HG02981 (cell line): ENCODE measurements around the gene PRLR.
"Not testable (repeated sequence)": the region's sequence is repeated elsewhere in the genome, so short reads cannot be mapped to it uniquely, and the experiment has no call there.

Source experiments
- ATAC-seq: cut with Tn5 transposase; IDR thresholded peaks from one replicate; pipeline ENCODE4 v1.9.1; 2021; ENCODE audit warnings: mild to moderate bottlenecking, moderate library complexity; ENCODE audit not compliant: unreplicated experiment

Gene PRLR

DNA sequence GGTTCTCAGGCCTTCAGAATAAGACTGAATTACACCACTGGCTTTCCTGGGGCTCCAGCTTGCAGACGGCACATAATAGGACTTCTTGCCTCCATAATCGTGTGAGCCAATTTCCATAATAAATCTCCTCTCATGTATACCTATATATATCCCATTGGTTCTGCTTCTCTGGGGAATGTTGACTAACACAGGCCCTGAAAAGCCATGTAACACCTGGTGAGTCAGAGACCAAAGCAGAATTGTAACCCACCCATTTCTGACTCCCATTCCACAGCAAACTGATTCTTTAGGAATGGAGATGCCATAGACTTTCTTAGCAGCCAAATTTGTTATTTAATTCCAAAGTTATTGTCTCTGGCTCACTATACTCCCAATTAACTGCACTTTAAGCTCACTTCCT, 97.1 kb downstream of the PRLR start:
- ATAC-seq, result no peak

DNA sequence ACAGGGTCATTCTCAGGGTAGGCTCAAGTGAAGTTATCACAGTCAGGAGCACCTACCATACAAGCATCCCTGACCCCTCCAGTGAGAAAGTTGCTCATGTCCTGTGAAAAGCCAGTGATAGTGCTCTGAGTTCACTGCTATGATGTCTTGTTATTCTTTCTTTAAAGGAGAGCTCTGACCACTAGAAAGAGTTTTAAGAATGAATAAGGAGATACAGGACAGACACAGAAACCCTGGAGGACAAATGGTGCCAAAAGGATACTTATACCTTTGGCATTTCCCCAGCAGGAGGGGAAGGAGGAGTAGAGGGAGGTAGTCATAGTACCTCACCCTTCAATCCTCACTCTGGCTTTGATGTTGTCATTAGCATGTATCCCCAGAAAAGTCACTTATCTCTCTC, 98.6 kb downstream of the PRLR start:
- no peak for ATAC-seq

DNA sequence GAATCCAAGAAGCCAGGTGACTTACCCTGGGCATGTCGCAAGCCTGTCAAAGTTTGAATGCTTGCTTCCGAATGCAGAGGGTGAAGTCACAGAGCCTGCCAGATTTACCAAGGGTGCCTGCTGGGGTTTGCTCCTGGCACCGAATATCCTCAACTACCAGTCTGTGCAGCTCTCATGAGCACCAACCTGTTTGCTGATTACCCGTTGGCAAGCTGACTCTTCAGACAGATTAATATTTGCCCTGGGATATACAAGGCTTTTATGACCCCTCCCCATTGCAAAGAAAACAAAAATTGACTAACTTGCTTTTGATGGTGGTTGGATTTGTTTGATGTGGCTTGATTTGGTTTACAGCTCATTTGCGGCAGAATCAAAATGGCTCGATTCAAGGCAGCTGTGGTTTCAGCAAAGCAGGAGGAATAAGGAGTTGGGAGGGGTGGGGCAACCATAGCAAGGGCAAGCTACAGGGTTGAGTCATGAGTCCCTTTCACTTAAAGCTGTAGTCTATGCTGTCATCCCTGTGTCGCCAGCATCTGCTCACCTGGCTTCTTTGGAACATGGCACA, 100.3 kb downstream of the PRLR start:
- ATAC-seq, result no peak

DNA sequence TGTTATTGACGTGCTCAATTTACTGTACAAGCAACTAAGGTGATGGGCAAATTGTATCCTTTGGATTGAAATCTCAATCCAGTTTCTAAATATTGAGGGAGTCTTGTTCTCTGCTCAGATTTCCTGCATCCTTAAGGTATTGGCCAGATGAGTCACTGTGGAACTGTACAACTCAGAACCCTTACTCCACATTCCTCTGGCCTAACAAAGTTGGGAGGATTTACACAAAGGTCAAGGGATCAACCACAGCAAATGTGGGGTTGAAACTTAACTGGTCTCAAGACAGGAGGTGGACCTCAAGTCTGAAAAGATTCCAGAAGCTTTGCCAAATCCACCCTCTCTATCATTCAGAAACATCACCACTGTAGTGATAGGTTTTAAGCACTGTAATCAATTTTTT, 101.0 kb downstream of the PRLR start:
- ATAC-seq, result no peak

DNA sequence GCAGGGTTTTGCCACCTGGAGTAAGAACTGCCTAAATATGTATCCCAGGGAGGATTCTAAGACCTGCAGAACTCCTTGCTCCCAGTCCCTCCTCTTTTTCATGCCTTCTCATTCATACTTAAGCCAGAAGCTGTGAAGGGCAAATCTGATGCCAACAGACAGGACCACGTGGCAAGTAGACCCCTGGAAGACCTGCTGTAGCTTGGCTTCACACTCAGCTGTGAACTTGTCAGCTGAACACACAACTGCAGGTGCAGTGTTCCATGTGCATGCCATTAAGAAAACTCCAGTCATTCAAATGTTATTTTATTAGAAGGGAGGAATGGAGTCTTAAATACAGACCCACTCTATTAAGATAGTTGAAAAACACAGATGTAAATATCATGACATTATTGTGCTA, 103.3 kb downstream of the PRLR start:
- ATAC-seq, result no peak

DNA sequence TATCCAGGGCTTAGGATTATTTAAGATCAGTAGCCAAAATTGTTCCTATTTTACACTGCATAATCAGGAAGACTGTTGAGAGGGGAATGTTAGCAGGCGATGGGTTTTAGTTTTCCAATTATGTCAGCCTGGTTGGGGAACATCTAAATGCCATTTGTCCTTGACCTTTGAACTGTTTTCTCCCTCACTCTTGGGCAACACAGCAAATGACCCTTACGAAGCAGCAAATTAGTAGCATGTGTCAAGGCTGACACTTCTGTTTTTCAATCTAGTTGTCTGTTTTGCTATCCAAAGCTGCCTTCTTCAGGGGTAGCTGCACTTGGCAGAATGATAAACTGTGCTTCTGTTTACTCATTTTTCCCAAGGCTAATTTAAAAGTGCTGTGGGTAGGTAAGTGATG, 104.5 kb downstream of the PRLR start:
- no peak for ATAC-seq

DNA sequence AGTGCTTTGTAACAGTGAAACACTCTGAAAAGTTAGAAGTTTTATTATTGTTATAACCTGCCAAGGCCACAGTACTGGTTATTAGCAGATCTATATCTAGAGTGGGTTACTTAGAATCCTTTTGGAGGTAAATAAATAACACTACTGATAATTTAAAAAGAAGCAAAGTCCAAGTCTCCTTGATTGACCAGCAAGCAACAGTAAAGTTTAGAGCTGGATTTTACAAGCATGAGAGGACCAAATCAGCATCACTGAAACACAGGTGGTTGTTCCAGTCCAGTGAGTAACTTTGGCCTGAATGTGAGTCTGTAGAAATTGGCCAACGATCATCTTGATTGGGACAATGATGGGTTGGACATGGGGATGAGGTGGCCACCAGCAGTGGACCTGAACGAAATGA, 105.4 kb downstream of the PRLR start:
- no peak for ATAC-seq

DNA sequence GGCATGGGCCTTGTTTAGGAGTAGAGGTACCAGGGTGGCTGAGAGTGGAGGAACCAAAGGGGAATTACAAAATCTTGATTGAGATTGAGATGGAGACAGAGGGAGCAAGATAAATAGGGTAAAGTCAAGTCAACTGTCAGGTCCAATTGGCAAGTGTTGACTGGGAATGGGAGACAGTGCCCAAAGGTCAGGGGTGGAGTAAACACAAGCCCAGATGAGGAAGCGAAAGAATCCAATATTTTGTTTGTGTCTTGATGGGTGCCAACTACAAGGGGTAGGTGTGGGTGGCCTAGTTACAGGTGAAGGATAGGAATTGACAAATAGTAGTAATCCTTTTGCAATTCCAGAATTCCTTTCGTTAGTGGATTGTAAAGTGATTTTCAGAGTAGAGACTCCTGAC, 107.5 kb downstream of the PRLR start:
- no peak for ATAC-seq

DNA sequence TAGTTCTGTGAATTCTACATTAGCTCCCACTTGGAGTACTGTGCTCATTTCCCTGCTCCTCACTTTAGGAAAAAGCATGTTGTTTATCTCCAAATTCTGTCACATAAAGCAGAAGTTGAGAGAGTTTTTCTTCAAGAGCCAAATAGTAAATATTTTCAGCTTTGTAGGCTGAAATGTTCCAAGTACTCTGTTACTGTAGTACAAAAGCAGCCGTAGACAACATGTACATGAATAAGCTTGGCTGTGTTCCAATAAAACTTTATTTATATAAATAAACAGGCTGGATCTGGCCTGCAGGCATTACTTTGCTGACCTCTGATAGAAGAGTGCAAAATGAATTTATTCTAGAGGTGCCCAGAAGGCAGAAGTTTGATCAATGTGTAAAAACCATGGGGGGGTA, 109.6 kb downstream of the PRLR start:
- ATAC-seq, result no peak

DNA sequence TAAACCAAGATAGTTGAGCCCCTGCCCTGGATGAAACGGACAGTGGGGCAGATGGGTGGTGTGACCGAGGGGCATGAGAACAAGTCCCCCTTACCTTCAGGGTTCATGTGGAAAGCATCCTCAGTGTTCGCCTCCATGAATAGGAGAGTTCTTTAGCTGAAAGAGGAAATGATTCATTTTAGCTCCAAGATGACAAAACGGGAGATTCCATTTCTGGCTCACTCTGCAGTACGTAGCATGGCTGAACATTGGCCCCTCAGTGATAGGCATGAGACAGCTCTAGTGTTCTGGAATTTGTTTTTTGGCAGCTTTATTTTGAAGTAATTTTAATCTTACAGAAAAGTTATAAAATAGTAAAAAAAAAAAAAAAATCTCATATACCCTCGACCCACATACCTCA, 112.3 kb downstream of the PRLR start:
- ATAC-seq, result no peak

DNA sequence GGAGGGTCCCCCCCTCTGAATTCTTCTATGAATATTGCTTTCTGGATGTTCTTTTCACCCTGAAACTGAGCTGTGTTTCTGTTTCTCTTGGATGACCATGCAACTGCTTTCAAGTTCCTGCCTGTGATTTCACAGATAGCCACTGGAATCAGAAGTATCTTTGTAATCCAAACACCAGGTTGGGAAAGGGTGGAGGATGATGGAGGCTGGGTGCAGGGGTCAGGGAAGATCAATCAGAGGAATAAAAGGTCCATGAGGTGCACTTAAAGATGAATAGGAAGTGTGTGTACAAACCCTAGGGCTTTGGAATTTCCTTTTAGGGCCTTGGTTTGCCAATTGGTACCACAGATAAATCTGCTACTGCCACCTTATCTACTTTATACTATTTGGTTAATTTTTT, 114.4 kb downstream of the PRLR start:
- ATAC-seq, result no peak

DNA sequence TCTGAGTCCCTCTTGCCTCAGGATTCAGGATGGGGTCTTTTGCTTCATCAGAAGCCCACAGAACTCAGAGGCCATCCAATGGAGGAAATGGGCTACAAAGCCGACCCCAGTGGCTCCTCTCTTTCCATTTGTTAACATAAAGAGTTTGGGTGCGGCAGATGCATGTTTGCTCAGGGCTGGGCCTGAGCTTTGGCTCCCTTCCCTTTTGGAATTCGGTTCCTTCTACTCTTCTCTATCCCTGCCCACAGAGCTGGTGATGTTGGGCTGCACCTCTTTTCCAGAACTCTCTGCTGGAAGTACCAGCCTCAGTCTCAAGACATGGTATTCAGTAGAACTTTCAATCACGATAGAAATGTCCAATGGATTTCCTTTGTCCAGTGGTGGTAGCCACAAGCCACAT, 115.6 kb downstream of the PRLR start:
- no peak for ATAC-seq

DNA sequence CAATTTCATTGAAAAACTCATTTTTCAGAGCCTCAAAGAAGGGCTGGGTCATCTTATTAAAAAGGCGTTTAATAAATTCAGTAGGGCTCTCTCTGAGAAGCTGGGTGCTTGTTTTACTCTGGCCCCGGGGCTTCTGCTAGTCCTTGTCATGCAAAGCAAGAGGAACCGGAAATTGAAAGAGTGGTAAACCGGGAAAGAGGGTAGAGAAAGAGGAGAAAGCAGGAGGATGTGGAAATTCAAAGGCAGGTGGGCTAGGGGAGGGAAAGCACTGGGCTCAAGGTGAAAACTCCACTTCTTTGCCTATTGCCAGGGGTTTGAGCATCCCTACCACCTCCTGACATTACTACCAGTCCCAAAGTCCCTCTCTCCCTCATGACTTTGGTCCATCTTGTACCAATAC, 118.0 kb downstream of the PRLR start:
- no peak for ATAC-seq

DNA sequence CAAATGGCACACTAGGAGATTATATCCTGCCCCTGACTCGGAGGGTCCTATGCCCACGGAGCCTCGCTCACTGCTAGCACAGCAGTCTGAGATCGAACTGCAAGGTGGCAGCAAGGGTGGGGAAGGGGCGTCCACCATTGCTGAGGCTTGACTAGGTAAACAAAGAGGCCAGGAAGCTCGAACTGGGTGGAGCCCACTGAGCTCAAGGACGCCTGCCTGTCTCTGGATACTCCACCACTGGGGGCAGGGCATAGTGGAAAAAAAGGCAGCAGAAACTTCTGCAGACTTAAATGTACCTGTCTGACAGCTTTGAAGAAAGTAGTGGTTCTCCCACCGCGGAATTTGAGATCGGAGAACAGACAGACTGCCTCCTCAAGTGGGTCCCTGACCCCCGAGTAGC, 125.7 kb downstream of the PRLR start:
- not testable (repeated sequence) for ATAC-seq

DNA sequence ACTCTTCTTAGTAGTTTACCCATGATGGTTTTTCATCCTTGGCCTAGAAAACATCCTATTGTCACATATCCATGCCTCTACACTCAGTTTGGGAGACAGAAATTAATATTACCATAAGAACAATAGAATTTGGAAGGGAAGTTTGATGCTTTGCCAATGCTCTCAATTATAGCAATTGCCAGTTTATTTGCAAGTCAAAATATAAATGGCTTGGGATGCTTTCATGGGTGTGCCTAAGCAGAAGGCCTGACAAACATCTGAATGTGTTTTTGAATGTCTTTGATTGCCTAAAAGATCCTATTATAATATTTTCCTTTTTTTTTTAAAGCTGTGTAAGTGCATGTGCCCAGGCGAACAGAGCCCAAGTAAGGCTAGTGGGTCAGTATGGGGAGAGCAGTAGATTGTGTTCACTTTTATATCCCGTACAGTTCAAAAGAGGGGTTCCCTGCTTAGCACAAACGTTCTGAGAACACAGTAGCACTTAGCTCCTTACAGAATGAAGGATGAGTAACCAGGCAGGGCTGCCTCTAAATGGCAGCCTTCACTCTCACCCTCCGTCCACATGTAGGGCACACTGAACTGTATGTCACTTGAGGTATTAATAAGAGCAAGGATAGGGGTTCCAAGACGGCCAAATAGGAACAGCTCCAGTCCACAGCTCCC, 126.5 kb downstream of the PRLR start:
- no peak for ATAC-seq

DNA sequence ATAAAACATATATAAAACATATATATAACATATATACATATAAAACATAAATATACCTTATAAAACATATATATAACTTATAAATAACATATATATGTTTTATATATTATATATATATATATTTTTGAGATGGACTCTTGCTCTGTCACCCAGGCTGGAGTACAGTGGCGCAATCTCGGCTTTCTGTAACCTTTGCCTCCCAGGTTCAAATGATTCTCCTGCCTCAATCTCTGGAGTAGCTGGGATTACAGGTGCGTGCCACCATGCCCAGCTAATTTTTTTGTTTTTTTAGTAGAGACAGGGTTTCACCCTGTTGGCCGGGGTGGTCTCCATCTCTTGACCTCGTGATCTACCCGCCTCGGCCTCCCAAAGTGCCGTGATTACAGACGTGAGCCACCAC, 128.6 kb downstream of the PRLR start:
- ATAC-seq, result not testable (repeated sequence)

DNA sequence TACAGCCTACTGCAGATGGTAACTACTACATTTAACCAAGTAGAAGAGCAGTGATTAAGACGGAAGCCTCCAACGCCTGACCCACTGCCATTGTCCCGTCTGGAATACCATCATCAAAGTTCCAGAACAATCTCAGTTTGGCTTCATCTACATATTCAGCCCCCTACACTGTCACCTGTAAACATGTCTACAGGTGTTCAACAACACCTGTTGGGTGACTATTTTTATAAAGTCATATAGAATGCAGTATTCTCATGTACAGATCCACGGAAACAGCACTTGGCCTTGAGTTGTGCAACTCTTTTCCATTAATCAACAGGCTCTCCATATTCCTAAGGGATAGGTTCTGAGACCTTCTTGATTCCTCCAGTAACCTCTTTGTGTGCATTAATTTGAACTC, 129.3 kb downstream of the PRLR start:
- ATAC-seq, result no peak

DNA sequence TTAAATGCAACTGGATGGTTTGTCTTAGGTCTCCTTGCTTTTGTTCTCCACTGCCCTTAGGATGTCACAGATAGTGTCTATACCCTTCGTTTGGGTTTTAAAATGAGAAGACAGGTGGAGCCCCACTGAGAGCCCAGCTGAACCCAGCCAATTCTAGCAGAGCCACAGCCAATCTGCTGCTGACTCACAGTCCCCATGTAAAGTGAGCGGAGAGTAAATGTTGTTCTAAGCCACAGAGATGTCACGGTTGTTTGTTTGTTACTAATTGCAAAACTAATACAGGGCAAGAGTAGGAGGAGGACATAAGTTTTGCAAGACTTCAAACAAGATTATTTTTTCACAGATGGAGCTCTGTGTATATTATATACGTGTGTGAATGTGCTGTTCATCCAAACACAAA, 132.1 kb downstream of the PRLR start:
- no peak for ATAC-seq

DNA sequence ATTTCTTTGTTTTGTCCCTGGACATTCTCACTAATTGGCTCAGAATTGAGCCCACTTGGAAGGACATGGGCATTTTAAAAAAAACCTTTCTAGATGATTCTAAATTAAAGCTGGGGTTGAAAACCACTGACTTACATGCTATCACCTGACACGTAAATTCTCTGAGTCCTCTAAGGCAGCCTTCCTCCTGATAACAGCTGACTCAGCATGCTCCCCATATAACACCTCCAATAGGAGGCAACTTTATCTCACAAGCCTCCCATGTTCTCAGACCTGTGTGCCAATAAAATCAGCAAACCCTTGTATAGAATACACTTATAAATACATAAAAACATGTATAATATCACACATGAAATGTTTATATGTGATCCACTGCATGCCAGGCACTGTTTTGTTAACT, 133.4 kb downstream of the PRLR start:
- no peak for ATAC-seq

DNA sequence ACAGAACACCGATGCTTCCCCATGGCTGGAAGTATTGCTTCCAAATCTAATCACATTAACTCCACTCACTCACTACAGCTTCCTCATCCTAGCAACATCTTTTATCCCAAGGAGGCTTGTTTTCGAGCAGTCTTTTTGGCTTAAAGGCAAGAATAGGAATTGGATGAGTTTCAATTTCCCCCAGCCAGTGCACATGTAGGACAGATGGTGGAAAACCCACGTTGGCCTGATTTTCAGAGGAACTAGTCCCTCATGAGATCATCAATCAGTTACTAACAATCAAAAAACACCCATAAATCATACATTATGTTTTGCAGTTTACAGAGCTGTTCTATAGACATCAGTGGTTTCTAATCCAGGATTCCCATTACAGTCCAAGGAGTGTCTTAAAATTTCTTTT, 134.1 kb downstream of the PRLR start:
- ATAC-seq, result no peak

DNA sequence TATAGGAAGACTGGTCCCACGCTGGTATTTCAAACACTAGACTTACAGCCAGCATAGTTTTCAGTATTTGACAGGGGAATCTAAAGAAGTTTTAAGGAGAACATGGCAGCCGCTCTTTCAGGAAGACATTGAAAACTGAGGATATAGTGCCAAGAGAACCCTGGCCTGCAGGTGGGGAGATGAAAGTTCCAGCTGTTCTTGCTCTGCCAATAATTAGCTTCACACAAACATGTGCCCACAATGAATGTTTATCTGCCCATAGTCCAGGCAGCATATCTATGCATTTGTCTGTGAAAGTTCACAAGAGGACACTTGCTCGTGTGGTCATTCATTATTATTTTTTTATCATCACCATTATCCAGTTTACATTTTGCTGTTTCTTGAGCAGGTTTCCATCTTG, 134.9 kb downstream of the PRLR start:
- no peak for ATAC-seq

DNA sequence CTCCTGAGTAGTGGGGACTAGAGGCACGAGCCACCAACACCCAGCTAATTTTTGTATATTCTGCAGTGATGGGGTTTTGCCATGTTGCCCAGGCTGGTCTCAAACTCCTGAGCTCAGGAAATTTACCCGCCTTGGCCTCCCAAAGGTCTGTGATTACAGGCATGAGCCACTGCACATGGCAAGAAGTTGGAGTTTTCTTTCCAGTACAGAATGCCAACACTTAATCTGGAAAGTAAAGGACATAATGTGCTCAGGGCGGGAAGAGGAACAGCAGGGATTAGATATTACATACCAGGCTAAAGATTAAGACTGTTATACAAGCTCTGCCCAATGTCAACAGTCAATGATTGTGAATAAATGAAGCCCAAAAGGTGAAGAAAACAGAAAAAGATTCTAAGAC, 135.3 kb downstream of the PRLR start:
- ATAC-seq, result no peak

DNA sequence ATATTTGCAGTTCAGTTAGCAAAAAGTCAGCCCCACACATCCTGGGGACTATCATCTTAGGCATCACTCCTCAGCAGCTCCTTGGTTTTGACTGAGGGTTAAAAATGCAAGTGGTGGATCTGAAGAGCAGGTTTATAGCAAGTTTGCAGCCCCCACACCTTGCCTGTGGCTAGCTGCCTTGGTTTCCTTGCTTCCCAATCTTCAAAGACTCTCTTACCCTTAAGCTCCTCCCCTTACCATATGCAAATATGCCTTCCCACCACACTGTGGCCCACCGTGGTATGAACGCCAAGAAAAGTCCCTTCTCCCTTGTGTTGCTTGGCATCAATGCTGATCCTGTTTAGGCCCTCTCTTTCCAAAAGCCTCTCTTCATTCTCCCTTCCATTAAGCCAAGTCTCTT, 137.6 kb downstream of the PRLR start:
- no peak for ATAC-seq
